HCT116 (cell line): ENCODE data around the gene UBE2E2. TPM values are rescaled to one million over a fixed set of nuclear protein-coding genes. Genes with fewer than 3 reads are reported as not detected.

Experiments used
- ATAC-seq: fragments of 200-7000 bp; cut with Tn5 transposase; 2 replicates; pipeline ENCODE4 v1.9.1; 2020; ENCODE audit warnings: mild to moderate bottlenecking, moderate library complexity
- BruUV-seq: library from RNA; stranded (reverse); fragments of 400-500 nt; replicated peaks from 2 replicates; lab custom pipeline; 2021; lab: Mats Ljungman, UMichigan
- CTCF ChIA-PET: fragments of 300-600 bp; sonication (Branson Sonifier 250); formaldehyde crosslinking; loops from one replicate; lab custom pipeline; 2021; ENCODE audit warnings: antibody characterized with exemption; lab: Charles Lee
- POLR2A ChIA-PET: fragments of 300-600, 350-600 bp; sonication (Branson Sonifier 250); formaldehyde crosslinking; loops from one replicate; lab custom pipeline; 2021; ENCODE audit warnings: antibody characterized with exemption; lab: Charles Lee
- RAD21 ChIA-PET, 2 experiments: fragments of 300-600 bp; sonication (Branson Sonifier 250); formaldehyde crosslinking; loops; one replicate each; lab custom pipeline; 2023; ENCODE audit warnings: low total read pairs in 2 of 2; ENCODE audit not compliant: uncharacterized antibody in 2 of 2, unreplicated experiment in 2 of 2, low non-redundant PET in 1 of 2; lab: Charles Lee
- DNase-seq: peaks from one replicate; pipeline ENCODE4 v3.0.0-alpha.2; 2010; ENCODE audit warnings: low read depth, low spot score
- H2AFZ ChIP-seq: fragments of 200-600 bp; shearing (Covaris generic), sonication (generic); 2 replicates; pipeline ENCODE4 v1.6.1; 2017; ENCODE audit warnings: low read depth, mixed run types, mixed read lengths, antibody characterized with exemption, low read length; ENCODE audit not compliant: poor library complexity, severe bottlenecking
- H3K27ac ChIP-seq: 2 replicates; pipeline ENCODE4 v1.5.1; 2012; ENCODE audit warnings: low read depth, low read length
- H3K27me3 ChIP-seq: fragments of 200-600 bp; sonication (generic); 2 replicates; pipeline ENCODE4 v1.6.1; 2016; ENCODE audit warnings: mixed run types, low read length, mixed read lengths; ENCODE audit not compliant: insufficient read depth
- H3K36me3 ChIP-seq, 2 experiments: fragments of 200-500 bp in 1 of 2; fragments of 200-600 bp in 1 of 2; sonication (Bioruptor generic) in 1 of 2; sonication (generic) in 1 of 2; 2 replicates each; pipeline versions ENCODE4 v1.5.1 to v1.6.1; 2014 to 2016; ENCODE audit warnings: low read length in 2 of 2, inconsistent platforms in 1 of 2, mixed read lengths in 1 of 2, mixed run types in 1 of 2; ENCODE audit not compliant: insufficient read depth in 2 of 2, control insufficient read depth in 1 of 2
- H3K4me1 ChIP-seq, 2 experiments: fragments of 200-600 bp in 1 of 2; sonication (generic) in 1 of 2; 2 replicates each; pipeline versions ENCODE4 v1.5.1 to v1.6.1; 2012 to 2017; ENCODE audit warnings: low read length in 2 of 2, inconsistent platforms in 1 of 2, mild to moderate bottlenecking in 1 of 2, mixed read lengths in 1 of 2, mixed run types in 1 of 2, moderate library complexity in 1 of 2; ENCODE audit not compliant: insufficient read depth in 2 of 2, control insufficient read depth in 1 of 2
- H3K4me2 ChIP-seq: fragments of 200-600 bp; sonication (generic); 2 replicates; pipeline ENCODE4 v1.6.1; 2017; ENCODE audit warnings: mixed run types, low read length, mixed read lengths
- H3K4me3 ChIP-seq, 2 experiments: fragments of 200-600 bp in 1 of 2; sonication (generic) in 1 of 2; replicated peaks in 1 of 2; 2 replicates each; pipeline ENCODE4 v1.5.1; 2011 to 2016; ENCODE audit warnings: low read length in 2 of 2, control low read depth in 1 of 2, low read depth in 1 of 2, mild to moderate bottlenecking in 1 of 2, mixed read lengths in 1 of 2, mixed run types in 1 of 2
- H3K79me2 ChIP-seq: fragments of 200-600 bp; sonication (generic); 2 replicates; pipeline ENCODE4 v1.6.1; 2017; ENCODE audit warnings: mild to moderate bottlenecking, mixed run types, low read length, moderate library complexity, mixed read lengths; ENCODE audit not compliant: insufficient read depth
- H3K9ac ChIP-seq: fragments of 200-600 bp; sonication (generic); 2 replicates; pipeline ENCODE4 v1.6.1; 2016; ENCODE audit warnings: low read length, mixed read lengths
- H3K9me2 ChIP-seq: fragments of 200-600 bp; sonication (generic), shearing (Covaris generic); 2 replicates; pipeline ENCODE4 v1.6.1; 2017; ENCODE audit warnings: mixed run types, mild to moderate bottlenecking, moderate library complexity; ENCODE audit not compliant: insufficient read depth
- H3K9me3 ChIP-seq, 2 experiments: fragments of 200-500 bp in 1 of 2; fragments of 200-600 bp in 1 of 2; sonication (Bioruptor generic) in 1 of 2; sonication (generic) in 1 of 2; 2 replicates each; pipeline ENCODE4 v1.6.1; 2014 to 2017; ENCODE audit warnings: low read length in 2 of 2, mixed read lengths in 2 of 2, inconsistent platforms in 1 of 2, low read depth in 1 of 2, mild to moderate bottlenecking in 1 of 2, mixed run types in 1 of 2, moderate library complexity in 1 of 2; ENCODE audit not compliant: control insufficient read depth in 1 of 2, insufficient read depth in 1 of 2
- H4K20me1 ChIP-seq: fragments of 200-600 bp; sonication (generic), shearing (Covaris generic); 2 replicates; pipeline ENCODE4 v1.6.1; 2017; ENCODE audit warnings: mixed run types, mild to moderate bottlenecking, moderate library complexity; ENCODE audit not compliant: insufficient read depth
- EGR1 ChIP-seq: IDR thresholded peaks from 2 replicates; pipeline ENCODE4 v1.6.1; 2012; ENCODE audit warnings: low read depth
- ELF1 ChIP-seq: IDR thresholded peaks from 2 replicates; pipeline ENCODE4 v1.6.1; 2012; ENCODE audit warnings: low read depth, borderline replicate concordance
- EZH2 ChIP-seq: fragments of 200-600 bp; sonication (generic); IDR thresholded peaks from 2 replicates; pipeline ENCODE4 v1.6.1; 2017; ENCODE audit warnings: antibody characterized with exemption, mixed run types
- EZH2phosphoT487 ChIP-seq: fragments of 200-600 bp; IDR thresholded peaks from 2 replicates; pipeline ENCODE4 v1.6.1; 2018; ENCODE audit warnings: antibody characterized with exemption, borderline replicate concordance
- FOSL1 ChIP-seq: IDR thresholded peaks from 2 replicates; pipeline ENCODE4 v1.6.1; 2012; ENCODE audit warnings: low read depth
- JUND ChIP-seq: IDR thresholded peaks from 2 replicates; pipeline ENCODE4 v1.6.1; 2012
- POLR2A ChIP-seq: IDR thresholded peaks from 2 replicates; pipeline ENCODE4 v1.7.0; 2011; ENCODE audit warnings: borderline replicate concordance; ENCODE audit not compliant: insufficient read depth, insufficient read length; ENCODE audit errors: extremely low read depth
- POLR2AphosphoS5 ChIP-seq: IDR thresholded peaks from 2 replicates; pipeline ENCODE4 v1.6.1; 2011; ENCODE audit warnings: mild to moderate bottlenecking, low read depth, low read length, moderate library complexity
- RAD21 ChIP-seq: IDR thresholded peaks from 2 replicates; pipeline ENCODE4 v1.6.1; 2012; ENCODE audit warnings: low read depth, mild to moderate bottlenecking
- SP1 ChIP-seq: IDR thresholded peaks from 2 replicates; pipeline ENCODE4 v1.6.1; 2012; ENCODE audit warnings: low read depth
- SRF ChIP-seq: IDR thresholded peaks from 2 replicates; pipeline ENCODE4 v1.6.1; 2012; ENCODE audit warnings: low read depth
- TCF7L2 ChIP-seq: IDR thresholded peaks from 2 replicates; pipeline ENCODE4 v1.7.0; 2011; ENCODE audit warnings: borderline replicate concordance, inconsistent platforms; ENCODE audit not compliant: insufficient read depth, insufficient read length; ENCODE audit errors: extremely low read depth
- YY1 ChIP-seq: IDR thresholded peaks from 2 replicates; pipeline ENCODE4 v1.6.1; 2011; ENCODE audit warnings: low read length, low read depth, moderate library complexity, mild to moderate bottlenecking; ENCODE audit not compliant: insufficient replicate concordance; ENCODE audit errors: extremely low read depth
- ZFX ChIP-seq: fragments of 450-650 bp; IDR thresholded peaks from 2 replicates; pipeline ENCODE4 v1.6.1; 2017
- ZNF274 ChIP-seq: fragments of 200-500 bp; sonication (Bioruptor generic); IDR thresholded peaks from 2 replicates; pipeline ENCODE4 v1.6.1; 2014; ENCODE audit warnings: mild to moderate bottlenecking, low read depth, low read length, inconsistent platforms
- intact Hi-C: fragments of 100-400 bp; cut with micrococcal nuclease; formaldehyde crosslinking; loops from 2 replicates; pipeline ENCODE4 v1.10.0; 2022
- total RNA-seq: library from RNA; stranded (reverse); gene quantifications from one replicate; pipeline ENCODE4 v1.2.1, GENCODE V29; 2021; ENCODE audit not compliant: unreplicated experiment
- TF ChIP-seq, protein P1 (sequence below), 3 experiments: fragments of 200-600 bp in 1 of 3; sonication (generic) in 1 of 3; IDR thresholded peaks in 2 of 3; conservative IDR thresholded peaks in 1 of 3; 2 replicates each; pipeline ENCODE4 v1.5.1; 2012 to 2017; ENCODE audit warnings: low read depth in 2 of 3, low read length in 2 of 3, antibody characterized with exemption in 1 of 3, borderline replicate concordance in 1 of 3, control low read depth in 1 of 3, mild to moderate bottlenecking in 1 of 3, mixed read lengths in 1 of 3, mixed run types in 1 of 3, moderate library complexity in 1 of 3; ENCODE audit not compliant: insufficient read depth in 1 of 3
- TF ChIP-seq, protein P2 (sequence below): IDR thresholded peaks from 2 replicates; pipeline ENCODE4 v1.6.1; 2011; ENCODE audit warnings: mild to moderate bottlenecking, low read length, moderate library complexity; ENCODE audit not compliant: insufficient replicate concordance; ENCODE audit errors: extremely low read depth
- TF ChIP-seq, protein P3 (sequence below): IDR thresholded peaks from 2 replicates; pipeline ENCODE4 v1.6.1; 2012

Gene UBE2E2
- total RNA-seq, 1 experiment from 2014 or later: 21.4 TPM

DNA sequence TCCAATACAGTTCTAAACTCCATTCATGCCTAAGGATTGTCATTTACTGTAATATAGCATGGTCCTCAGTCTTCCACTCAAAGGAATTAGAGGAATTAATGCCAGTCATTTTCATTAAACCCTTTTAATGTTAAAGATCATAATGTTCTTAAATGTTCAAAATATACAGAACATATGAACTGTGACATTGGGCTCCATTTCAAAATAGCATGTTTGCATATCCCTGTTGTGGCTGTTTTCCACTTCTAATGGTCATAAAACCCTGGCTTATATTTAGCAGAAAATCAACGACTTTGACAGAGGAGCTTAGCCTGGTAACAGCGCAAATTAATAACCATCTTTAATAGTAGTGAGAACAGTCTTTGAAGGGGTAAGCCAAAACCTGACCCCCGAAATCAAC, 260.7 kb downstream of the UBE2E2 start:
- no peaks in the 10 kb centered on the region for H3K79me2 ChIP-seq
- BruUV-seq: no TSS peak
- no peaks in the 10 kb centered on the region for H3K36me3 ChIP-seq
- no peaks in the 10 kb centered on the region for H3K9me3 ChIP-seq
- ATAC-seq: no peak
- POLR2A ChIA-PET: no interaction called here
- no peak overlapping the region for H2AFZ ChIP-seq
- RAD21 ChIA-PET: no interaction called here
- intact Hi-C loops: no loop called here
- no peak for DNase-seq
- H3K9me2 ChIP-seq: no peaks in the 10 kb centered on the region
- CTCF ChIA-PET: no interaction called here
- no peak overlapping the region for H3K27ac ChIP-seq
- H3K9ac ChIP-seq: no peak overlapping the region
- no peaks in the 10 kb centered on the region for H3K4me1 ChIP-seq
- H3K4me3 ChIP-seq: no peak overlapping the region
- TF ChIP-seq FOSL1 (no peak), EZH2phosphoT487 (no peak), ZNF274 (no peak), EGR1 (no peak), YY1 (no peak), ELF1 (no peak), POLR2A (no peak), ZFX (no peak), SRF (no peak), SP1 (no peak), JUND (no peak), RAD21 (no peak), EZH2 (no peak), POLR2AphosphoS5 (no peak), TCF7L2 (no peak)
- TF ChIP-seq, protein P1, sequence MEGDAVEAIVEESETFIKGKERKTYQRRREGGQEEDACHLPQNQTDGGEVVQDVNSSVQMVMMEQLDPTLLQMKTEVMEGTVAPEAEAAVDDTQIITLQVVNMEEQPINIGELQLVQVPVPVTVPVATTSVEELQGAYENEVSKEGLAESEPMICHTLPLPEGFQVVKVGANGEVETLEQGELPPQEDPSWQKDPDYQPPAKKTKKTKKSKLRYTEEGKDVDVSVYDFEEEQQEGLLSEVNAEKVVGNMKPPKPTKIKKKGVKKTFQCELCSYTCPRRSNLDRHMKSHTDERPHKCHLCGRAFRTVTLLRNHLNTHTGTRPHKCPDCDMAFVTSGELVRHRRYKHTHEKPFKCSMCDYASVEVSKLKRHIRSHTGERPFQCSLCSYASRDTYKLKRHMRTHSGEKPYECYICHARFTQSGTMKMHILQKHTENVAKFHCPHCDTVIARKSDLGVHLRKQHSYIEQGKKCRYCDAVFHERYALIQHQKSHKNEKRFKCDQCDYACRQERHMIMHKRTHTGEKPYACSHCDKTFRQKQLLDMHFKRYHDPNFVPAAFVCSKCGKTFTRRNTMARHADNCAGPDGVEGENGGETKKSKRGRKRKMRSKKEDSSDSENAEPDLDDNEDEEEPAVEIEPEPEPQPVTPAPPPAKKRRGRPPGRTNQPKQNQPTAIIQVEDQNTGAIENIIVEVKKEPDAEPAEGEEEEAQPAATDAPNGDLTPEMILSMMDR (IDR thresholded peaks at IDR 0.05 in 2 of 3, conservative IDR thresholded peaks at IDR 0.05 in 1 of 3; ENCODE audit: borderline replicate concordance in 1 of 3, insufficient read depth in 1 of 3, low read depth in 2 of 3, low read length in 2 of 3): no peak
- TF ChIP-seq, protein P2, sequence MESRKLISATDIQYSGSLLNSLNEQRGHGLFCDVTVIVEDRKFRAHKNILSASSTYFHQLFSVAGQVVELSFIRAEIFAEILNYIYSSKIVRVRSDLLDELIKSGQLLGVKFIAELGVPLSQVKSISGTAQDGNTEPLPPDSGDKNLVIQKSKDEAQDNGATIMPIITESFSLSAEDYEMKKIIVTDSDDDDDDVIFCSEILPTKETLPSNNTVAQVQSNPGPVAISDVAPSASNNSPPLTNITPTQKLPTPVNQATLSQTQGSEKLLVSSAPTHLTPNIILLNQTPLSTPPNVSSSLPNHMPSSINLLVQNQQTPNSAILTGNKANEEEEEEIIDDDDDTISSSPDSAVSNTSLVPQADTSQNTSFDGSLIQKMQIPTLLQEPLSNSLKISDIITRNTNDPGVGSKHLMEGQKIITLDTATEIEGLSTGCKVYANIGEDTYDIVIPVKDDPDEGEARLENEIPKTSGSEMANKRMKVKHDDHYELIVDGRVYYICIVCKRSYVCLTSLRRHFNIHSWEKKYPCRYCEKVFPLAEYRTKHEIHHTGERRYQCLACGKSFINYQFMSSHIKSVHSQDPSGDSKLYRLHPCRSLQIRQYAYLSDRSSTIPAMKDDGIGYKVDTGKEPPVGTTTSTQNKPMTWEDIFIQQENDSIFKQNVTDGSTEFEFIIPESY: no peak
- TF ChIP-seq, protein P3, sequence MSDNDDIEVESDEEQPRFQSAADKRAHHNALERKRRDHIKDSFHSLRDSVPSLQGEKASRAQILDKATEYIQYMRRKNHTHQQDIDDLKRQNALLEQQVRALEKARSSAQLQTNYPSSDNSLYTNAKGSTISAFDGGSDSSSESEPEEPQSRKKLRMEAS: no peak
- H3K27me3 ChIP-seq: no peaks in the 10 kb centered on the region
- no peaks in the 10 kb centered on the region for H4K20me1 ChIP-seq
- H3K4me2 ChIP-seq: no peak overlapping the region
